GM19043 (cell line): ENCODE data around the gene ZNF532.

Experiments
- ATAC-seq: cut with Tn5 transposase; IDR thresholded peaks from one replicate; pipeline ENCODE4 v1.9.1; 2021; ENCODE audit warnings: low read depth; ENCODE audit not compliant: unreplicated experiment

The ZNF532 gene

DNA sequence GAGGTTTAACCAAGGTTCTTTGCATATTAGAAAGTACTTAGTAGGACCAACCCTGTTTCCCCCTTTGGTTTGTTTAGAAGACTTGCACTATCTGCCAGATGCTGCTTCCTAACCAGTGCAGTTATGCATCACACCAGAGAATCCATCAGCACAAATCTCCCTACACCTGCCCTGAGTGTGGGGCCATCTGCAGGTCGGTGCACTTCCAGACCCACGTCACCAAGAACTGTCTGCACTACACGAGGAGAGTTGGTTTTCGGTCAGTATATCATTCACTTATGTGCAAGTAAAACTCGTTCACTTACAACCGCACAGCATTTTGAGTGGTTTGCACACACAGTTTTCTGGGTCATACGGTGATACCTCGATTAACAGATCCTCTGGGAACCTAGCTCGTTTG, 69.7 kb downstream of the ZNF532 start:
- no peak for ATAC-seq

DNA sequence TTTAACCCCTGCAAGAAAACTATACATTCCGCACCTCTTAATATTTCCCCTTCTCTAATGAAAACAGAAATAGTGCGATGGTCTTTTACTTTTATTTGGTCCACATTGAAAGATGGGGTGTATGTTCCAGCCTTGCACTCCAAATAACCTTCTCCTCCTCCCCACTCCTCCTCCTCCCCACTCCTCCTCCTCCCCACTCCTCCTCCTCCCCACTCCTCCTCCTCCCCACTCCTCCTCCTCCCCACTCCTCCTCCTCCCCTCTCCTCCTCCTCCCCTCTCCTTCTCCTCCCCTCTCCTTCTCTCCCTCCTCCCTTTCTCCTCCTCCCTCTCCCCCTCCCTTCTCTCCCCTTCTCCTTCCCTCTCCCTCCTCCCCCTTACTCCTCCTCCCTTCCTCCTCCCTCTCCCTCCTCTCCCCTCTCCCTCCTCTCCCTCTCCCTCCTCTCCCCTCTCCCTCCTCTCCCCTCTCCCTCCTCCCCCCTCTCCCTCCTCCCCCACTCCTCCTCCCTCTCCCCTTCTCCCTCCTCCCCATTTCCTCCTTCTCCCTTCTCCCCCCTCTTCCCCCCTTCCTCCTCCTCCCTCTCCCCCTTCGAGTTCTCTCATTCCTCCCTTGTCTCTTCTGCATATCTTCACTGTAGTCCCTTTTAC, 70.4 kb downstream of the ZNF532 start:
- ATAC-seq, result no peak

DNA sequence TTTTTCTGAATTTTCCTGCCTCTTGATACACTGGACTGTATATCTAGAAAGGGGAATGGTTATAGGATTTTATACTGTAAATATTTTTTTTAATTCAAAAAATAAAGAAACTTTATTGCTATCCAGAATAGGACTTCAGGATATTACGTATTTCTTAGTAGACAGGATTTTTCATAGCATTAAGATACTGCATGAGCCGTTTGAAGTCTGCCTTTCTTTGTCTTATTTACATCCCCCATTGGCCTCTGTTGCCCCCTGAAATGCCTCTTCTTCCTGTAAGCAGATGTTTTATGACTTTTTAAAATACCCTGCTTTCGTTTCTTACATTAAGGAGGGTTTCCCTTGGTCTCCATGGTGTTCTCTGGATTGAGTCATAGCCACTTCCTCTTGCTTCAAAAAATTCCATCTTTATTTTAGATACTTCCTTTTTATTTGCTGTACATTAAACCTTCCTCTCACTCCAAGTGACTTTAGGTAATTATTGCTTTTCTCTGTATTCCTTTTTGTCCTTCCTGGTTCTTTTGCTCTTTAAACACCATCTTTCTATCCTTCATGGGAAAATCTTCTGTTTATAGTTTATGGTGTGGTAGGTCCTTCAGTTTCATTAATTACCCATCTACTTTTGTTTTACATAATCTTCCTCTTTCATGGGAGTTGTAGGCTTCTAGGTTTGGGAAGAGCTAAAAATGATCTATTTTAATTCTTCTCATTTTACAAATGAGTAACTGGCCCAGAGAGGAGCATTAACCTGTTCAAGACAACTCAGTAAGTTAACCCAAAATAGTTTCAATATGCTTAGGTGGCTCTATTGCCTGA, 72.6 kb downstream of the ZNF532 start:
- no peak for ATAC-seq

DNA sequence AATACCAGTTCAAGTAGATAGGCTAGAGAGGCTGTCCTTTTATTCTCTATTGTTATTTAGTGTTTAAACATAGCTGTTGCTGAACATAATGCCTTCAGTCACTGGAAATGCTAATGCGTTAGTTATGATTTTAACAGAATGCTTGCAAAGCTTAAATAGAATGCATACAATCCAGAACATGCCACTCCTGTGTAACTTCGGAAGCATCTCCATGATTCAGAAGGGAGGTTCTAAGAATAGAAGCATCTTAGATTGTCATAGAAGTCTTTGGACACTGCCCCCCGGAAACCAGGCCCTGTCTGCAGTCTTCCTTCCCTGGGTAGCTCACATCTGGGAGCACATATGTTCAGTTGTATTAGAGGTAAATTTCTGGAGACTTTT, 73.2 kb downstream of the ZNF532 start:
- ATAC-seq, result no peak

DNA sequence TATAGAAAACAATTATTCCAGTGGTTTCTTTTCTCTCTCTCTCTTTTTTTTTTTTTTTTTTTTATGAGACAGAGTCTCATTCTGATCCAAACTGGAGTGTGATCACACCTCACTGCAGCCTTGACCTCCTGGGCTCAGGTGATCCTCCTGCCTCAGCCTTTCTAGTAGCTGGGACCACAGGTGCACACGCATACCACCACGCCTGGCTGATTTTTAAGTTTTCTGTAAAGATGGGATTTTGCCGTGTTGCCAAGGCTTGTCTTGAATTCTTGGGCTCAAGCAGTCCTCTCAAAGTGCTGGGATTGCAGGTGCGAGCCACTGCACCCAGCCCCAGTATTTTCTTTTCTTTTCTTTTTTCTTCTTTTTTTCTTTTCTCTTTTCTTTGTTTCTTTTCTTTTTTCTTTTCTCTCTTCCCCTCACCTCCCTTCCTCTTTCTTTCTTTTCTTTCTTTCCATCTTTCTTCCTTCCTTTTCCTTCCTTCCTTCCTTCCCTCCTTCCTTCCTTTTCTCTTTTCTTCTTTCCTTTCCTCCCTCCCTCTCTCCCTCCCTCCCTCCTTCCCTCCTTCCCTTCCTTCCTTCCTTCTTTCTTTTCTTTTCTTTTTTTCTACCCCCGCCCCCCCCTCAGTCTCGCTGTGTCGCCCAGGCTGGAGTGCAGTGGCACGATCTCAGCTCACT, 76.9 kb downstream of the ZNF532 start:
- no peak for ATAC-seq

DNA sequence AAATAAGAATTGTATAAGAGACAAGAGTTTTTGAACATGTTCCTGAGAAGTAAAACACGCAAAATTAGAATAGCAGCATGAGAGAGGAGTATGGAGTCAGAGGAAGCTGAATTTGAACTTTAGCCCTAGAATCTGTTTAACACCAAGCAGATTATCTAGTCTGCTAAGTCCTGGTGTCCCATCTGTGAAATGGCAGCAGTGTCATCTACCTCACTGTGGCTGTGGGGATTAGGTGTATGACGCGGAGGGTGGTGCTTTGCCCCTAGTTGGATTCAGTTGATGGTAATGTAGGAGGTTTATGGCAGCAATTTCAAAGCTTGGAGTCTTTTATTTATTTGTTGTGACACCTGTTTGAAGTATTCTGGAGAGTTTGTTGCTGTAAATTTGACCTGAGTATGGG, 79.2 kb downstream of the ZNF532 start:
- ATAC-seq, result no peak

DNA sequence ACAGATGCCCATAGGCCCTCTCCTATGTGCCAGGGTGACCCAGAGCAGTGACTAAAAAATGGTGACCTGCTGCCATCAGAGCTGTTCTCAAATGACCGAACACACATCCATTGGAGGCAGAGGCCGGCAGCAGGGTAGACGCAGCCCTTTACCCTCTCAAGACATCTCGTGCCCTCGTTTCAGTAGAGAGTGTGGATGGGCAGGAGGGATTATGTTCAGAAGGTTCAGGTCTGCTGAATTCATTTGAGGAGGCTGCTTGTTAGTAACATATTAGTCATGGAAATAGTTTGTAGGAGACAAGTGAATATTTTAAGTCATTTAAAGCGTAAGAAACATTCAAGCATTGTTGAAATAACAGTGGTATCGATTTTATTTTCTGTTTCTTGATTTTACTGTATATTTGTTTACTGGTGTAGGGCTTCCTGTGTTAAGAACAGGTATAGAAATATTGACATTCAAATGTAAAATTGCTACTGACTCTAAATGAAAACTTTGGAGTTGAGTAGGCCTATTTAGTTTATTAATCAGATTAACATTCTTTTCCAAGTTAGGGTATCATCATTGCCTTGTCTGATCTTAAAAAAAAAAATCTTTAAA, 82.6 kb downstream of the ZNF532 start:
- ATAC-seq, result no peak

DNA sequence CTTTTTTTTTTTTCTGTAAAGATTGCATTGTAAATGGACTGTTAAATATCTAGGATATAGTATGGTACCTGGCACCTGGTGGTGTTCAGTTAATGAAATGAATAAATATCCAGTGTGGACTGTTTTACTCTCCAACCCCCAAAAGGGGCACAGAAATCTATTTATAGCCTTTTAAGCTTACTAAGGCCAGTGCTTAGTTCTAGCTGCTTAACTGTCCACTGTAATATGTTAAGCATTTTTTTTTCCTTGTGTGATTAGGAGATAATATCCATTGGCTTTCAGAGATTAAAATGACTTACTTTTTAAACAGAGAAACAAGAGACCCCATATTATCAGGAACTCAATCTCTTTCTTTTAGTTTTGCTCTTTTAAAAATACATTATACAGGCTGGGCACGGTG, 84.4 kb downstream of the ZNF532 start:
- no peak for ATAC-seq

DNA sequence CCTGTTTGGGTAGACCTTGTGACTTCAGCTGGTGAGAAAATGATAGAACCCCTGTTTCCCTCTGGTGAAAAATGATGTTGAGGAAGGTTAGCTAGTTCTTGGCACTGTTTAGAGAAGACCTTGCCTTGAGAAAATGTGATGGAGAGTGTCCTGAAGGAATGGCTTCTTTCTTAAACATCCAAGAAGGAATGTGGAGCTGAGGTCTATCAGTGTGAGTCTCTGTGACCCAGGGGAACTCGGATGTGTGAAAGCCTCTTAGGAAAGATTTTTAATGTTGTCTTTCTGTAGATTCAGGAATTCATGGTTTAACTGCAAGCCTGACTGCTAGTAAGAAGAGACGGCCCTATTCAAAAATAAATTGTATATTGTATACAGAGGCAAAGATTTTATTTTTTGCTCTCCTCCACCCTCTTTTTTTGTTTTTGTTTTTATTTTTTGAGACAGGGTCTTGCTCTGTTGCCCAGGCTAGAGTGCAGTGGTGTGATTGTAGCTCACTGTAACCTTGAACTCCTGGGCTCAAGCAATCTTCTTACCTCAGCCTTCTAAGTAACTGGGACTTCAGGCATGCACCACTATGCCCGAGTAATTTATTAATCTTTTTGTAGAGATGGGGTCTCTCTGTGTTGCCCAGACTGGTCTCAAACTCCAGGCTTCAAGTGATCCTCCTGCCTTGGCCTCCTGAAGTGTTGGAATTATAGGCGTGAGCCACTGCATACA, 87.5 kb downstream of the ZNF532 start:
- ATAC-seq, result no peak

DNA sequence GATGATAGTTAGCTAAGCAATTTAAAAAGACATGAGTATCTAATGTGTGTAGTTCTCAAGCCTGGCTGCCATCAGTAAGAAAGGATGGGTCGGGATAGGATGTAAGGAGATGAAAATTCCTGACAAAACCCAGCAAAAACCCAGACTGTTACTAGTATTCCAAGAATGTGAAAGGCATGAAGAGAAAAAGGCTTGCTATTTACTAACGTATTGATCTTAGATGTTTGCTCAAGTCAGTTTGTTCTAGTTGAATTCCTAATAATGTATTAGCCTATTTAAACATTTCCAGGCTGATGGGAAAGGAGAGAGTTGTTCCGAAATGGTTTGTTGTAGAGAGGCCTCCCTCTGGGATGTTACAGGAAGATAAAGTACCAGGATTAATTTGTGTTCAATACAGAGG, 88.2 kb downstream of the ZNF532 start:
- no peak for ATAC-seq

DNA sequence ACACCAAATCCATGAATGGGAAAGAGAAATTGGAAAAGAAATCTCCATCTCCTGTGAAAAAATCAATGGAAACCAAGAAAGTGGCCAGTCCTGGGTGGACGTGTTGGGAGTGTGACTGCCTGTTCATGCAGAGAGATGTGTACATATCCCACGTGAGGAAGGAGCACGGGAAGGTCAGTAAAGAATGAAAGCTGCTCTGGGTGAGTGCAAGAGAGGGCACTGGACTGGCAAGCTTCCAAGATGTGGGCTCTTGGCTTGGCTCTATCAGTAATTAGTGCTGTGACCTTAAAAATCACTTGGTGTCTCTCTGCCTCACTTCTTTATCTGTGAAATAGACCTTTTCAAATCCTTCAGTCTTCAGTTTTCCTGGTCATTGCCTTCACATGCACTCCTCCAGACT, 89.0 kb downstream of the ZNF532 start:
- ATAC-seq, result no peak

DNA sequence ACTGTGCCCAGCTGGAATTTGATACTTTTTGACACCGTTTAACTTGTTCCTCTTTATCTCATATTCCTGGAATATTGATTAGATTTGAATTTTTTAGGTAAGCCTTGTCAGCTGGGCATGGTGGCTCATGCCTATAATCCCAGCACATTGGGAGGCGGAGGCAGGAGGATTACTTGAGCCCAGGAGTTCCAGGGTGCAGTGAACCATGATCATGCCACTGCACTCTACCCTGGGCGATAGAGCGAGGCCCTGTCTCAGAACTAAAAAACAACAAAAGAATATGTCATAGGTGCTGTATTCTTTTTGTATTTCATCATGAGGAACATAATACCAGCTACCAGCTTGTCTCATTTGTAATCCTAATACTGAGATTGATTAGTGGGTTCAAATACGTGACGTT, 90.3 kb downstream of the ZNF532 start:
- no peak for ATAC-seq

DNA sequence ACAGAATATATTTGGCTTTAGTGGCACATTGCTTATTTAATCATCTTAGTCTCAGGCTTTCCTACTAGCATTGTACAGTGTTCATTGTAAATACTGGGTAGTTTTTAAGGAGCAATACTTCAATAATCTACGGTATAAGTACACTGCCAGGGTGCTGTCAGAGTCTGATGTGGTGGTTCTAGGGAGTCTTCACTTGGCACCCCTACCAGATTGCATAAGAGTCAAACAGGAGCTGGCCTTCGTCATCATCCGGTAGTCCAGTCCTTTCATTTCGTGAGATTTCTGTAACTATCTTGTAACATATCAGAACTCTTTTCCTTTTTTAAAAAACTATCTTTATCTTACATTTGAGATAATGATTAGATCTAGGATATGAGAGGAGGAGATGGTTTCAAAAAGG, 91.1 kb downstream of the ZNF532 start:
- ATAC-seq, result no peak

DNA sequence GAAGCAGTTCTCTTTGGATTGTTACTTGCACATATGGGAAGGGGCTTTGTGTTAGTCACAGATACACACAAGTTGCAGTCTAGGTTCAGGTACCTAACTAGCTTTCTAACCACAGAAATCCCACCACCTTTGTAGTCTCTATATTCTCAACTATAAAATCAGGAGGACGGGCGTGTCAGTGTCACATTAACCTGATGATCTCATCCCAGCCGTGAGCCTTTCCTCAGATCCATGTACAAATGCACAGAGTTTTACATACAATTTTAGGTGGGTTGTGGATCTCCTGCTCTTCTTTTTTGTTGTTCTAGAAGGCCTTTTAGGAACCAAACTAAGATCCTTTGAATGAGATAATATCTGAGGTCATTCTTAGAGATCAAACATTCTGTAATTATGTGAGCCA, 94.0 kb downstream of the ZNF532 start:
- ATAC-seq, result no peak

DNA sequence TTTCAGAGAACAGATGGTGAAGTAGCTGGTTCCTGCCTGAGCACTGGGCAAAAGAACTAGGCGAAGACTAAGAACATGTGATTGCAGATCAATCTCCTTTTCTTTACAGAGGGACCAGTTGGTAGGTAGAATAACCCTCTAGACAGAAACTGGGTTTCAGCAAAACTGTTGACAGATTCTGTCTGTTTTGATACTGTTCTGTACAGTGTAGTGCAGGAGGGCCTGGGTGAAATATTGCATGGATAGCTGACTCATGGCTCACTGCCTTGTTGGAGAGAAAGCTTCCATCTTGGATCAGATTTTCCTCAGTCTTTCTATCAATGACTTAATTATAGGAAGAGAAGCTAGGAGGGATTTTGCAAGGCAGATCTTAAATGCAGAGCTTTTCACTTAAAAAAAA, 95.8 kb downstream of the ZNF532 start:
- no peak for ATAC-seq

DNA sequence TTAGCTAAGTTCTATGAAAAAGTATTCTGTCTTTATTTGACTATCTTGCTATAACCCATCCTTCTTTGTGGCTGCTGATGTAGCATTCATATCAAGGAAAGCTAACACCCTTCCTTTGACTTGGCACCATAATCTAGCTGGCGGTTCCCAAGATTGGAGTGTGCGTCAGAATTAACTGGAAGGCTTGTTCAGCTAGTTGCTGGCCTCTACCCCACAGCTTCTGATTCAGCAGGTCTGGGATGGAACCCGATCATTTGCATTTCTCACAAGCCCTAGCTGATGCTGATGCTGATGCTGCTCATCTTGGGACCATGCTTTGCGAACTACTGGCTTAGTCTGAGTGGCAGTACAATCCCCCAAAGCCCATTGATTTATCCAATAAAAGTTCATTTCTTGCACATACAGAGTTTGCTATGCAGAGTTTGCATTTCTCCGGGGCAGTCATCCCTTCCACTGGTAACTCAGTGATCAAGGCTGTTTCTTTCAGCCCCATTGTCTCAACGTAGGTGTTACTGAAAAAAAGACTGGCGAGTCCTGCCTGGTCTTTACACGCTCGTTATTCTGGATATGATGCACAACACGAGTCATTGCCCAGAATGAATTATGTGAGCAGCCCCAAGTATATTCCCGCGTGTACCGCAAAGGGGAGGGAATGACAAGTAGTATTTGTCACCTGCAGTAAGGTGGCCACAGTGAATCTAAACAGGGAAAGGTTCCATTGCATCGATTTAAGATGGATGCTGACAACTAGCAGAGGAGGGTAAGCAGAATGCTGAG, 96.5 kb downstream of the ZNF532 start:
- no peak for ATAC-seq

DNA sequence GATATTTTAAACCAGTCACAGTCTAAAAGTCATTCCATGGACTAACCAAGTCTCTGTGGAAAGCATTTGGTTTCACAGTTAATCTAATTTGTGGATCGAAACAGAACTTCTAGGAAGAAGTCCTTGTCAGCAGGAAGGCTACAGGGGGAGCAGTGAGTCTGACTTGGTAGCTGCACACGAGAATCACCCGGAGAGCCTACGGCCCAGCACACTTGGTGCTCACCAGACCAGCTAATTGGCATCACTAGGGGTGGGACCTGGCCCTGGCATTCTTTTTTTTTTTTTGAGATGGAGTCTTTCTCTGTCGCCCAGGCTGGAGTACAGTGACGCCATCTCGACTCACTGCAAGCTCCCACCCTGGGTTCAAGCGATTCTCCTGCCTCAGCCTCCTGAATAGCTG, 97.7 kb downstream of the ZNF532 start:
- no peak for ATAC-seq

DNA sequence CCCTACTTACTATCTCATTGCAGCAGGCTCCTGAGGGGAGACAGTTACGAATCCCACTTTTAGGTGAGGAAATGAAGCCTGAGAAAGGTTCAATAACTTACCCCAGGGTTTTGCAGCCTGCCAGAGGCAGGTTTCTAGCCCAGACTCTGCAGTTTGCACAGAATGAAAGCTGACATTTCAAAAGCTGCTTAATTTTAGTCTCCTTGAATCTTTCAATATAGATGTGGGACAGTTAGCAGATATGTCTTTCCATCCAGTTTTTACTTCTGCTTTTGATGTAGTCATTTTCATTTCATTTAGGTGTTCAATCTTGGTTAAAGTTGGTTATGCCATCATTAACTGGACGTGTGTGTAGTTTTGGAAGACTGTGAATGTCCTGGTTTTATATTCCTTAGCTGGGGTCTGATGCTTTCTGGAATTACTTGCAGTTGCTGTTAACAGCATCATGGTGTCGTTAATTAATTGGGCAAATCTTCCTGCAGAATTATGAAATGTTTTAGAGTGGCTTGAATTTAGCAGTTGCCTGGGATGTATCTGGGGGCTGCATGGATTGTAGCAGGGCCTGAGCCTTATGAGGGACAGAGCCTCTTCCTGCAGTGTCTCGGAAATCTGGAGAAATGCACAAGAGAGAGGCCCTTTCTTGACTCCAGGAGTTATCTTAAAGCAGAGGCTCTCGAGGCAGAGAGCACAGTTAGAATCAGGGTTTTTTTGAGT, 100.8 kb downstream of the ZNF532 start:
- no peak for ATAC-seq

DNA sequence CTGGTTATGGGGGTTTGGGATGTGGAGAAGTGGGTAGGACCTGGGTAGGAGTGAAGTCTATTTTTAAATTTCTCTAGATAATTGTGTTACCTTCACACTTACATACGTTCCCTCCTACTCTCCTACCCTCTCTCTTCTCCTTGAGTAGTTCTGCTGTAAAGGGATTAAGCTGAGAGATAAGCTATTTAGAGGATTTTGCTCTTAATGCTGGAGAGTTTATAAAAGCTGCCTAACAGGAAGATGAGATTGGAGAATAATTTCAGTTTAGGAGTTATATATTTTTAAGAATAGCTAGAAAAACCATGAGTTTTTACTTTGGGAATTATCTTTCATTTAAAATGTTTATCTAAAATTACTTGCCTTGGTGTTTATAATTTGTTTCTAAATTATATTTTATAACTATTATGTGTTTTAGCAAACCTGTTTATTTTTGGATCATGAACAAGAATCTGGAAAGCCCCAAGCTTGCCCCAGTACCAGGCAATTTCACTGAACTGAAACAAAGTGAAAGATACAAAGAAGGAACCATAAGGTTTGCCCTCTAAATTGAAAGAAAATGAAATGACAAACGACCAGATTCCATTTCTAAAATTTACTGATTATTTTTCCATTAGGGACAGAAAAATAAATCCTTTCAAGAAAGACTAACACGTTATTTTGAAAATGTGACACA, 101.5 kb downstream of the ZNF532 start:
- ATAC-seq, result no peak
